GM12801 (cell line): ENCODE results near the gene SH3PXD2A.

Experiments
- CTCF ChIP-seq: IDR thresholded peaks from one replicate; pipeline ENCODE4 v1.5.1; 2011; ENCODE audit warnings: control low read depth; ENCODE audit not compliant: insufficient read length; ENCODE audit errors: extremely low read depth

Gene SH3PXD2A

GRCh38 chr10:103804871-103805270, 50.5 kb downstream of the SH3PXD2A start:
- no peak for TF ChIP-seq CTCF

- TF ChIP-seq CTCF: no peak
These were observed 51.4 kb downstream of the SH3PXD2A start for GRCh38 chr10:103803941-103804340.

GRCh38 chr10:103802637-103803353, 52.6 kb downstream of the SH3PXD2A start:
- TF ChIP-seq CTCF: no peak

- TF ChIP-seq CTCF: no peak
These were observed 53.3 kb downstream of the SH3PXD2A start for GRCh38 chr10:103802081-103802480.

- TF ChIP-seq CTCF: no peak
These were observed 54.4 kb downstream of the SH3PXD2A start for GRCh38 chr10:103800789-103801540.

- TF ChIP-seq CTCF: no peak
These were observed 55.3 kb downstream of the SH3PXD2A start for GRCh38 chr10:103800089-103800488.

- TF ChIP-seq CTCF: no peak
These were observed 56.0 kb downstream of the SH3PXD2A start for GRCh38 chr10:103799341-103799740.
